ENCODE data around the gene MRPS16. TPM values are rescaled to one million over a fixed set of nuclear protein-coding genes. Genes with fewer than 3 reads are reported as not detected.

Gene MRPS16
- total RNA-seq, 2 experiments from 2014 or later: 127 to 132 TPM

DNA sequence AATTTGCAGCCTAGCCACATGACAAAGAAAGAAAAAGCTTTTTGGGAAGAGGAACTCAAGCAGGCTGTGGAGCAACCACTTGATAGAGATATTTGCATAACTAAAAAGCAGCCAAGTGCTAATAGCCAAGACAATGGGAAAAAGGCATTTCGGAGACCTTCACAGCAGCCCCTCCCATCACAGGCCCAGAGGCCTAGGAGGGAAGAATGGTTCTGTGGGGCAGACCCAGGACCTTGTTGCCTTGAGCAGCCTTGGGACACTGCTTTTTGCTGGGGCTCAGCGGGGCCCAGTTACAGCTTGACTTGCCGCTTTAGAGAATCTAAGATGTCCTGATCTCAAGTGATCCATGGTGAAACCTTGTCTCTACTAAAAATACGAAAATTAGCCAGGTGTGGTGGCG is 46.1 kb downstream of the MRPS16 start:
- intact Hi-C loops (cut with micrococcal nuclease): no loop called here

DNA sequence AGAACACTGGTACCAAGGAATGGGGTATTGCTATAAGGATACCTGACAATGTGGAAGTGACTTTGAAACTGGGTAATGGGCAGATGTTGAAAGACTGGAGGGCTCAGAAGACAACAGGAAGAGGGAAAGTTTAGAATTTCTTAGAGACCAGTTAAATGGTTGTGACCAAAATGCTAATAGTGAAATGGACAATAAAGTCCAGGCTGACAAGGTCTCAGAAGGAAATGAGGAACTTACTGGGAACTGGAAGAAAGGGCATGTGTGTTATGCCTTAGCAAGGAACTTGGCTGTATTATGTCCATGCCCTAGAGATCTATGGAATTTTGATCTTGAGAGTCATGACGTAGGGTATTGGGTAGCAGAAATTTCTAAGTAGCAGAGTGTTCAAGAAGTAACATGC is 46.6 kb downstream of the MRPS16 start:
- H3K27ac Mint-ChIP-seq: no peak overlapping the region
- no peak for DNase-seq
- CTCF ChIA-PET: no interaction called here
- peaks cover 10% of the 10 kb centered on the region for H3K36me3 Mint-ChIP-seq (ENCODE audit: low read depth)
- POLR2A ChIA-PET: interaction anchor here (0.6 kb wide), 1 partner anchor 304 kb away, joined by 3 read pairs; no protein-coding TSS in a partner anchor
- peaks cover 4% of the 10 kb centered on the region for H3K9me3 Mint-ChIP-seq
- intact Hi-C loops (cut with micrococcal nuclease): no loop called here
- TF ChIP-seq, protein P1, sequence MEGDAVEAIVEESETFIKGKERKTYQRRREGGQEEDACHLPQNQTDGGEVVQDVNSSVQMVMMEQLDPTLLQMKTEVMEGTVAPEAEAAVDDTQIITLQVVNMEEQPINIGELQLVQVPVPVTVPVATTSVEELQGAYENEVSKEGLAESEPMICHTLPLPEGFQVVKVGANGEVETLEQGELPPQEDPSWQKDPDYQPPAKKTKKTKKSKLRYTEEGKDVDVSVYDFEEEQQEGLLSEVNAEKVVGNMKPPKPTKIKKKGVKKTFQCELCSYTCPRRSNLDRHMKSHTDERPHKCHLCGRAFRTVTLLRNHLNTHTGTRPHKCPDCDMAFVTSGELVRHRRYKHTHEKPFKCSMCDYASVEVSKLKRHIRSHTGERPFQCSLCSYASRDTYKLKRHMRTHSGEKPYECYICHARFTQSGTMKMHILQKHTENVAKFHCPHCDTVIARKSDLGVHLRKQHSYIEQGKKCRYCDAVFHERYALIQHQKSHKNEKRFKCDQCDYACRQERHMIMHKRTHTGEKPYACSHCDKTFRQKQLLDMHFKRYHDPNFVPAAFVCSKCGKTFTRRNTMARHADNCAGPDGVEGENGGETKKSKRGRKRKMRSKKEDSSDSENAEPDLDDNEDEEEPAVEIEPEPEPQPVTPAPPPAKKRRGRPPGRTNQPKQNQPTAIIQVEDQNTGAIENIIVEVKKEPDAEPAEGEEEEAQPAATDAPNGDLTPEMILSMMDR (IDR thresholded peaks at IDR 0.05): no peak
- no peak overlapping the region for H3K4me3 Mint-ChIP-seq
- H3K27me3 Mint-ChIP-seq: no peaks in the 10 kb centered on the region
- H3K4me1 Mint-ChIP-seq (ENCODE audit: low read depth): no peaks in the 10 kb centered on the region
- no peak for ATAC-seq

More for the DNA sequence above, 46.1 kb downstream of the MRPS16 start:
- H3K27me3 Mint-ChIP-seq: no peaks in the 10 kb centered on the region
- no peaks in the 10 kb centered on the region for H3K4me1 Mint-ChIP-seq (ENCODE audit: low read depth)
- ChIA-PET POLR2A (interaction anchor here (1.0 kb wide), 1 partner anchor 419 kb away, joined by 3 read pairs; no protein-coding TSS in a partner anchor), CTCF (interaction anchor here (0.8 kb wide), 1 partner anchor 11 kb away, joined by 3 read pairs; no protein-coding TSS in a partner anchor)
- peaks cover 4% of the 10 kb centered on the region for H3K9me3 Mint-ChIP-seq
- no peak overlapping the region for H3K4me3 Mint-ChIP-seq
- H3K36me3 Mint-ChIP-seq (ENCODE audit: low read depth): peaks cover 10% of the 10 kb centered on the region
- ATAC-seq (no peak), DNase-seq (no peak)
- H3K27ac Mint-ChIP-seq: no peak overlapping the region
- TF ChIP-seq, protein P1 (IDR thresholded peaks at IDR 0.05): no peak

DNA sequence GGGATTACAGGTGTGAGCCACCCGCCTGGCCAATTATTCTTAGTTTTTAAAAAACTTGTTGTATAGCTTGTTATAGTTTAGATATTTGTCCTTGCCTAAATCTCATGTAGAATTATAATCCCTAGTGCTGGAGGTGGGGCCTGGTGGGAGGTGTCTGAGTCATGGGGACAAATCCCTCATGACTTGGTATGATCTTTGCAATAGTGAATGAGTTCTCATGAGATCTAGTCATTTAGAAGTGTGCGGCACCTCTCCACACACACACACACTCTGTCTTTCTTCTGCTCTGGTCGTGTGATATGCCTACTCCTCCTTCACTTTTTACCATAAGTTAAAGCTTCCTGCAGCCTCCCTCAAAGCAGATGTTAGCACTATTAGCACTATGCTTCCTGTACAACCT is 47.4 kb downstream of the MRPS16 start:
- Mint-ChIP-seq H3K36me3 (ENCODE audit: low read depth) (peaks cover 8% of the 10 kb centered on the region), H3K9me3 (peaks cover 4% of the 10 kb centered on the region), H3K27ac (no peak overlapping the region), H3K4me3 (no peak overlapping the region), H3K4me1 (ENCODE audit: low read depth) (no peaks in the 10 kb centered on the region), H3K27me3 (no peaks in the 10 kb centered on the region)
- no peak for ATAC-seq
- ChIA-PET POLR2A (interaction anchor here (0.6 kb wide), 2 partner anchors 305 to 650 kb away, joined by 3 to 4 read pairs; no protein-coding TSS in a partner anchor), CTCF (interaction anchor here (1.7 kb wide), 1 partner anchor 13 kb away, joined by 6 read pairs; no protein-coding TSS in a partner anchor)
- no peak for DNase-seq
- intact Hi-C loops (cut with micrococcal nuclease): no loop called here
- TF ChIP-seq, protein P1 (IDR thresholded peaks at IDR 0.05): no peak

Other genes starting within 250 kb of the MRPS16 start
- gene P4HA1, start 155.8 kb downstream of the MRPS16 start, total RNA-seq: 10 to 100 TPM; 72.2 to 72.3 TPM
- 1 to 10 TPM; 2.3 to 2.4 TPM for gene NUDT13, start 142.2 kb downstream of the MRPS16 start, total RNA-seq
- gene ECD, start 84.6 kb downstream of the MRPS16 start, total RNA-seq: 10 to 100 TPM; 31.8 to 33.9 TPM
- 10 to 100 TPM; 13.0 to 13.3 TPM for gene FAM149B1, start 84.5 kb downstream of the MRPS16 start, total RNA-seq
- 10 to 100 TPM; 40.9 to 42.2 TPM for gene DNAJC9, start 5.4 kb downstream of the MRPS16 start, total RNA-seq
- under 1 TPM; 0.51 to 0.59 TPM for gene CFAP70, start 106.2 kb upstream of the MRPS16 start, total RNA-seq
- 100 to 1,000 TPM; 101 to 103 TPM for gene ANXA7, start 161.4 kb upstream of the MRPS16 start, total RNA-seq
- 1 to 10 TPM; 2.0 to 2.3 TPM for gene MSS51, start 180.9 kb upstream of the MRPS16 start, total RNA-seq
- gene PPP3CB, start 243.4 kb upstream of the MRPS16 start, total RNA-seq: 10 to 100 TPM; 35.8 to 36.5 TPM